Heart left ventricle (tissue), 16 donors: ENCODE measurements around the gene FAM83C. TPM values are rescaled to one million over a fixed set of nuclear protein-coding genes. Genes with fewer than 3 reads are reported as not detected.
"Not testable (repeated sequence)": the region's sequence is repeated elsewhere in the genome, so short reads cannot be mapped to it uniquely, and the experiment has no call there.

Experiments used
- ATAC-seq, 4 donors: fragments of 200-7000 bp; cut with Tn5 transposase; one replicate each; pipeline ENCODE4 v1.9.1; 2020 to 2022; ENCODE audit warnings: moderate library complexity in 4 of 4, mild to moderate bottlenecking in 3 of 4, moderate number of reproducible peaks in 1 of 4
- DNase-seq, 5 donors: peaks; one replicate each; pipeline ENCODE4 v3.0.0-alpha.2; 2020
- H3K27ac ChIP-seq, 12 donors: fragments of 200-600 bp; sonication (generic) in 4 of 12; one replicate each; pipeline versions ENCODE4 v1.5.0 to v1.8.0; 2016 to 2022; ENCODE audit warnings: mild to moderate bottlenecking in 2 of 12
- H3K27me3 ChIP-seq, 9 donors: fragments of 200-600 bp; sonication (generic) in 2 of 9; one replicate each; pipeline versions ENCODE4 v1.5.1 to v1.8.0; 2016 to 2022; ENCODE audit warnings: mild to moderate bottlenecking in 3 of 9
- H3K36me3 ChIP-seq, 9 donors: fragments of 200-600 bp; sonication (generic) in 2 of 9; one replicate each; pipeline versions ENCODE4 v1.5.0 to v1.8.0; 2018 to 2022; ENCODE audit warnings: mild to moderate bottlenecking in 2 of 9
- H3K4me1 ChIP-seq, 12 donors: fragments of 200-600 bp; sonication (generic) in 4 of 12; one replicate each; pipeline versions ENCODE4 v1.5.0 to v1.8.0; 2016 to 2022; ENCODE audit warnings: mild to moderate bottlenecking in 3 of 12
- H3K4me3 ChIP-seq, 12 donors: fragments of 200-600 bp; sonication (generic) in 4 of 12; one replicate each; pipeline versions ENCODE4 v1.5.0 to v1.8.0; 2017 to 2022; ENCODE audit warnings: mild to moderate bottlenecking in 9 of 12, moderate library complexity in 4 of 12
- H3K9me3 ChIP-seq, 12 donors: fragments of 200-600 bp; sonication (generic) in 4 of 12; one replicate each; pipeline versions ENCODE4 v1.5.0 to v1.8.0; 2016 to 2022; ENCODE audit warnings: mild to moderate bottlenecking in 1 of 12
- CTCF ChIP-seq, 12 donors: fragments of 200-600 bp; sonication (generic) in 4 of 12; IDR thresholded peaks; one replicate each; pipeline versions ENCODE4 v1.5.0 to v1.8.0; 2018 to 2022; ENCODE audit warnings: antibody characterized with exemption in 12 of 12, mild to moderate bottlenecking in 5 of 12
- POLR2A ChIP-seq, 2 donors: fragments of 450-650 bp; IDR thresholded peaks; one replicate each; pipeline ENCODE4 v1.6.1; 2017; ENCODE audit warnings: antibody characterized with exemption in 2 of 2, mild to moderate bottlenecking in 2 of 2, moderate library complexity in 2 of 2
- WGBS, 4 donors: extraction: QIAGEN DNeasy Blood & Tissue Kit in 2 of 4; methylation state at CpG; one replicate each; pipeline versions ENCODE4 v1.1.5 to v1.1.7; 2013 to 2018; 5-methylcytosine and 5-hydroxymethylcytosine counted together
- intact Hi-C, 10 donors: fragments of 100-400 bp; cut with DNase I; formaldehyde crosslinking; loops; one replicate each; pipeline versions ENCODE4 v1.11.1 to v1.14.2; 2022
- polyA plus RNA-seq, 2 donors: library from polyadenylated mRNA; stranded (reverse); fragments of 200-250 nt; gene quantifications; one replicate each; pipeline ENCODE4 v1.2.3, GENCODE V29; 2013
- total RNA-seq, 9 donors: library from RNA; depleted of rRNA in 2 of 9; stranded (reverse); fragments of >200 nt in 2 of 9; fragmentation: NEBNext Ultra II Directional in 3 of 9; extraction: Animal tissue kit (Norgen Biotek cat#: 25700) in 3 of 9; gene quantifications; one replicate each; pipeline versions ENCODE4 v1.1.0 to v1.2.4, GENCODE V29; 2016 to 2023
- donor health status: ischemic (EF 13 %, LVEDD 7.1; RV severe dilation, severe dysfunction).
- donor health status: healthy with polysubstance abuse.
- donor health status: DM: no; HTN: yes; CAD: no.
- donor health status: DM: no; HTN: no; CAD: no.
- donor health status: ischemic (EF 25% LVEDD 6.9; RV normal size, moderate dysfunction).
- donor health status: ischemic (EF 25% LVEDD 5.7; RV mildly dilated, moderate dysfunction).
- donor health status: healthy.
- donor health status: DM: yes; HTN: yes; CAD: no.
- donor health status: ischemic (EF 35%, LVEDD 5.7; RV mildly dilated, moderate dysfunction).
- donor health status: nonischemic (EF 11% LVEDD 7.7; RV severe dilation, severe dysfunction).
- donor health status: DM: yes; HTN: yes; CAD: no.
- donor health status: PGD.
- donor health status: ischemic (EF 29% LVEDD 5.4; RV normal size, mild dysfunction).
- donor health status: nonischemic (EF 23%, LVEDD 6.1; RV moderate dilation, normal function).

Gene FAM83C
- total and polyA plus RNA-seq, 11 donors, result not detected

GRCh38 chr20:35317416-35318210, 25.4 kb upstream of the FAM83C start:
- Histone ChIP-seq H3K27ac (peak overlapping the region in 1 of 12 donors; percentile 48), H3K4me1 (peaks cover 0 to 10% (median 3%) of the 10 kb centered on the region in 12 donors), H3K4me3 (no peak overlapping the region), H3K36me3 (peaks cover 0 to 30% (median 5%) of the 10 kb centered on the region in 9 donors), H3K27me3 (no peaks in the 10 kb centered on the region), H3K9me3 (no peaks in the 10 kb centered on the region)
- DNase-seq, result no peak
- no peak for TF ChIP-seq CTCF (IDR thresholded peaks at IDR 0.05)
- no peak for TF ChIP-seq POLR2A (IDR thresholded peaks at IDR 0.05)
- intact Hi-C loops, result no loop called here
- no peak for ATAC-seq
- WGBS, 4 donors, result 87 to 91% (median 88%) methylated on average over 5 of the region's 5 CpGs

- ATAC-seq, result no peak
- no peak overlapping the region for H3K4me3 ChIP-seq
- peaks cover 0 to 29% (median 13%) of the 10 kb centered on the region in 9 donors for H3K36me3 ChIP-seq
- intact Hi-C loops, result no loop called here
- no peaks in the 10 kb centered on the region for H3K27me3 ChIP-seq
- peaks cover 0 to 10% (median 3%) of the 10 kb centered on the region in 12 donors for H3K4me1 ChIP-seq
- H3K27ac ChIP-seq, result peak overlapping the region in 1 of 12 donors; percentile 48
- TF ChIP-seq POLR2A (IDR thresholded peaks at IDR 0.05) (no peak), CTCF (IDR thresholded peaks at IDR 0.05) (no peak)
- DNase-seq, result no peak
- no peaks in the 10 kb centered on the region for H3K9me3 ChIP-seq
- 87 to 100% (median 94%) methylated on average over 2 of the region's 2 CpGs for WGBS, 4 donors
Observed at GRCh38 chr20:35316086-35316485, 23.9 kb upstream of the FAM83C start.

- ATAC-seq, H3K27me3 ChIP-seq, intact Hi-C loops, H3K9me3 ChIP-seq, H3K4me3 ChIP-seq, DNase-seq: not testable (repeated sequence)
- peaks cover 0 to 10% (median 3%) of the 10 kb centered on the region in 12 donors for H3K4me1 ChIP-seq
- WGBS, 4 donors, result 91 to 97% (median 97%) methylated on average over 7 of the region's 7 CpGs
- H3K36me3 ChIP-seq, result peaks cover 0 to 31% (median 13%) of the 10 kb centered on the region in 9 donors
- H3K27ac ChIP-seq, result peak overlapping the region in 1 of 12 donors; percentile 48
Observed at GRCh38 chr20:35315632-35316020, 23.4 kb upstream of the FAM83C start.

- 83 to 87% (median 86%) methylated on average over 3 of the region's 3 CpGs for WGBS, 4 donors
- H3K4me1 ChIP-seq, result peaks cover 0 to 10% (median 3%) of the 10 kb centered on the region in 12 donors
- no peaks in the 10 kb centered on the region for H3K27me3 ChIP-seq
- H3K4me3 ChIP-seq, result no peak overlapping the region
- intact Hi-C loops, result no loop called here
- no peak for TF ChIP-seq CTCF (IDR thresholded peaks at IDR 0.05)
- no peak for TF ChIP-seq POLR2A (IDR thresholded peaks at IDR 0.05)
- no peak for ATAC-seq
- peak overlapping the region in 1 of 12 donors; percentile 48 for H3K27ac ChIP-seq
- H3K9me3 ChIP-seq, result no peaks in the 10 kb centered on the region
- DNase-seq, result no peak
- H3K36me3 ChIP-seq, result peaks cover 0 to 31% (median 13%) of the 10 kb centered on the region in 9 donors
Observed at GRCh38 chr20:35314816-35315631, 22.8 kb upstream of the FAM83C start.
